Activated CD8-positive, alpha-beta T cell treated with anti-CD3 and anti-CD28 coated beads for 36 hours (primary cell): ENCODE measurements around the gene PDCD10. TPM values are rescaled to one million over a fixed set of nuclear protein-coding genes. Genes with fewer than 3 reads are reported as not detected.

Source experiments
- ATAC-seq: fragments of 200-7000 bp; cut with Tn5 transposase; one replicate; pipeline ENCODE4 v1.10.0; 2021; ENCODE audit warnings: mild to moderate bottlenecking, moderate library complexity
- CTCF ChIA-PET: fragments of 350-600 bp; sonication (Branson Sonifier 250); formaldehyde crosslinking; loops from one replicate; lab custom pipeline; 2021; ENCODE audit warnings: antibody characterized with exemption; lab: Charles Lee
- POLR2A ChIA-PET: fragments of 350-600 bp; sonication (Branson Sonifier 250); formaldehyde crosslinking; loops from one replicate; lab custom pipeline; 2021; ENCODE audit warnings: antibody characterized with exemption; lab: Charles Lee
- DNase-seq: peaks from one replicate; pipeline ENCODE4 v3.0.0-alpha.2; 2020
- H3K27ac Mint-ChIP-seq: one replicate; pipeline ENCODE4 v1.8.0; 2021; ENCODE audit warnings: mild to moderate bottlenecking, mixed read lengths
- H3K27me3 Mint-ChIP-seq: one replicate; pipeline ENCODE4 v1.8.0; 2021; ENCODE audit warnings: mixed read lengths
- H3K36me3 Mint-ChIP-seq: one replicate; pipeline ENCODE4 v1.8.0; 2021; ENCODE audit warnings: low read depth, mixed read lengths
- H3K4me1 Mint-ChIP-seq: one replicate; pipeline ENCODE4 v1.8.0; 2021; ENCODE audit warnings: low read depth, mixed read lengths
- H3K4me3 Mint-ChIP-seq: one replicate; pipeline ENCODE4 v1.8.0; 2021; ENCODE audit warnings: mild to moderate bottlenecking, moderate library complexity, mixed read lengths
- H3K9me3 Mint-ChIP-seq: one replicate; pipeline ENCODE4 v1.8.0; 2021; ENCODE audit warnings: mixed read lengths
- CTCF ChIP-seq: fragments of 200-600 bp; IDR thresholded peaks from one replicate; pipeline ENCODE4 v1.8.0; 2022; ENCODE audit warnings: antibody characterized with exemption, mild to moderate bottlenecking
- intact Hi-C: fragments of 100-400 bp; cut with micrococcal nuclease; formaldehyde crosslinking; loops from one replicate; pipeline ENCODE4 v1.10.0; 2022
- total RNA-seq, 2 experiments: library from RNA; stranded (reverse); gene quantifications; one replicate each; pipeline ENCODE4 v1.2.3, GENCODE V29; 2021

PDCD10 gene
- total RNA-seq: 10 to 100 TPM; 68.9 to 74.0 TPM

GRCh38 chr3:167734498-167735232, at the start of gene PDCD10:
Gene PDCD10 (minus strand): TSS chr3:167734892. CDS start chr3:167720157, 14,735 bp downstream.
- H3K4me3 Mint-ChIP-seq: no peak within 1 kb of the TSS
- peak; percentile 98 for DNase-seq
- H3K27ac Mint-ChIP-seq: no peak within 1 kb of the TSS
- peaks cover 43% of the 10 kb centered on the region for H3K4me1 Mint-ChIP-seq
- TF ChIP-seq CTCF: no peak
- CTCF ChIA-PET: interaction anchor here (0.8 to 2.5 kb wide), 3 partner anchors 43 to 354 kb away, joined by 4 to 8 read pairs (median 5); partner anchors contain the start of gene ZBBX
- peaks cover 5% of the 10 kb centered on the region for H3K36me3 Mint-ChIP-seq
- intact Hi-C loops: loop anchor here (5.0 kb wide), 1 partner anchor 42 kb away; no protein-coding TSS in a partner anchor
- POLR2A ChIA-PET: interaction anchor here (0.6 to 1.2 kb wide), 4 partner anchors 13 to 35 kb away, joined by 3 to 4 read pairs (median 4); no protein-coding TSS in a partner anchor
- no peaks in the 10 kb centered on the region for H3K27me3 Mint-ChIP-seq
- ATAC-seq: peak; percentile 88
- H3K9me3 Mint-ChIP-seq: no peaks in the 10 kb centered on the region

GRCh38 chr3:167783781-167784180, 49.1 kb upstream of the PDCD10 start:
- no peaks in the 10 kb centered on the region for H3K4me1 Mint-ChIP-seq
- no peak for ATAC-seq
- ChIA-PET CTCF (no interaction called here), POLR2A (no interaction called here)
- intact Hi-C loops: no loop called here
- no peak for DNase-seq
- H3K36me3 Mint-ChIP-seq: no peaks in the 10 kb centered on the region
- H3K27me3 Mint-ChIP-seq: no peaks in the 10 kb centered on the region
- H3K9me3 Mint-ChIP-seq: no peaks in the 10 kb centered on the region
- no peak for TF ChIP-seq CTCF
- no peak overlapping the region for H3K27ac Mint-ChIP-seq
- no peak overlapping the region for H3K4me3 Mint-ChIP-seq

GRCh38 chr3:167780214-167780883, 45.7 kb upstream of the PDCD10 start:
- Mint-ChIP-seq H3K27ac (no peak overlapping the region), H3K27me3 (no peaks in the 10 kb centered on the region), H3K4me1 (no peaks in the 10 kb centered on the region), H3K9me3 (peaks cover 5% of the 10 kb centered on the region), H3K36me3 (no peaks in the 10 kb centered on the region), H3K4me3 (no peak overlapping the region)
- POLR2A ChIA-PET: no interaction called here
- ATAC-seq (no peak), DNase-seq (no peak)
- intact Hi-C loops: no loop called here
- TF ChIP-seq CTCF: no peak
- CTCF ChIA-PET: no interaction called here

- Mint-ChIP-seq H3K27ac (no peak overlapping the region), H3K4me1 (peaks cover 8% of the 10 kb centered on the region), H3K36me3 (no peaks in the 10 kb centered on the region), H3K9me3 (peaks cover 5% of the 10 kb centered on the region), H3K27me3 (no peaks in the 10 kb centered on the region), H3K4me3 (no peak overlapping the region)
- TF ChIP-seq CTCF: no peak
- POLR2A ChIA-PET: no interaction called here
- CTCF ChIA-PET: no interaction called here
- intact Hi-C loops: no loop called here
- peak; percentile 2 for DNase-seq
- no peak for ATAC-seq
Measured at GRCh38 chr3:167777356-167777755, 42.7 kb upstream of the PDCD10 start.
